ENCODE results near the gene SWSAP1.
A peak's percentile ranks its signal among the peaks of the same experiment; 100 is the strongest.
"Not testable (repeated sequence)": the region's sequence is repeated elsewhere in the genome, so short reads cannot be mapped to it uniquely, and the experiment has no call there.

The SWSAP1 gene

GRCh38 chr19:11373885-11374432, 507 bp upstream of the SWSAP1 start:
- DNase-seq (ENCODE audit: low read depth) = no peak
- H3K4me3 ChIP-seq (ENCODE audit: low read length) = peak overlapping the region; percentile 87
- TF ChIP-seq, protein P1, sequence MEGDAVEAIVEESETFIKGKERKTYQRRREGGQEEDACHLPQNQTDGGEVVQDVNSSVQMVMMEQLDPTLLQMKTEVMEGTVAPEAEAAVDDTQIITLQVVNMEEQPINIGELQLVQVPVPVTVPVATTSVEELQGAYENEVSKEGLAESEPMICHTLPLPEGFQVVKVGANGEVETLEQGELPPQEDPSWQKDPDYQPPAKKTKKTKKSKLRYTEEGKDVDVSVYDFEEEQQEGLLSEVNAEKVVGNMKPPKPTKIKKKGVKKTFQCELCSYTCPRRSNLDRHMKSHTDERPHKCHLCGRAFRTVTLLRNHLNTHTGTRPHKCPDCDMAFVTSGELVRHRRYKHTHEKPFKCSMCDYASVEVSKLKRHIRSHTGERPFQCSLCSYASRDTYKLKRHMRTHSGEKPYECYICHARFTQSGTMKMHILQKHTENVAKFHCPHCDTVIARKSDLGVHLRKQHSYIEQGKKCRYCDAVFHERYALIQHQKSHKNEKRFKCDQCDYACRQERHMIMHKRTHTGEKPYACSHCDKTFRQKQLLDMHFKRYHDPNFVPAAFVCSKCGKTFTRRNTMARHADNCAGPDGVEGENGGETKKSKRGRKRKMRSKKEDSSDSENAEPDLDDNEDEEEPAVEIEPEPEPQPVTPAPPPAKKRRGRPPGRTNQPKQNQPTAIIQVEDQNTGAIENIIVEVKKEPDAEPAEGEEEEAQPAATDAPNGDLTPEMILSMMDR (conservative IDR thresholded peaks at IDR 0.05; ENCODE audit: low read length) = no peak

DNA sequence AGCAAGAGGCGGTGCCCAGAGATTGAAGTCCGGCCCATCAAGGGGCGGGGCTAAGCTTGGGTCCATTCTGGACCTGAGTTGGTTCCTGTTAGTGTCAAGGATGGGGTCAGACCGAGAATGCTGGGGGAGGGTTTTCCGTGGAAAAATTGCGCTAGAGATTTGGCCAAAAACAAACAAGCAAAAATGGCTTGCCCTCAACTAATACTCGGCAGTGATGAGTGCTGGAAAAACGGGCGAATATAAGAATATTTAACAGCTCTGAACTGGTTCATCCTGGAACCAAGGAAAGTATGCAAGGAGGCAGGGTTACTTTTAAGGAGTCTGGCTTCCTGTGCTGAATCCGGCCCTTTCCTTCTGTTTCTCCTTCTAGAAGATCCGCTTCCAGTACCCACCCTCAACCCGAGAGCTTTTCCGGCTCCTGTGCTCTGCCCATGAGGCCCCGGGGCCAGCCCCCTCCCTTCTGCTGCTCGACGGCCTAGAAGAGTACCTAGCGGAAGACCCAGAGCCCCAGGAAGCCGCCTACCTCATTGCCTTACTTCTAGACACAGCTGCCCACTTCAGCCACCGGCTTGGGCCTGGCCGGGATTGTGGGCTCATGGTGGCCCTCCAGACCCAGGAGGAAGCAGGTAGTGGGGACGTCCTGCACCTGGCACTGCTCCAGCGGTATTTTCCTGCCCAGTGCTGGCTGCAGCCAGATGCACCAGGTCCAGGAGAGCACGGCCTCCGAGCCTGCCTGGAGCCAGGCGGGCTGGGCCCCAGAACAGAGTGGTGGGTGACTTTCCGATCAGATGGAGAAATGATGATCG, 880 bp downstream of the SWSAP1 start:
- no peak for DNase-seq (ENCODE audit: low read depth)
- peak overlapping the region; percentile 47 for H3K4me3 ChIP-seq (ENCODE audit: low read length)
- TF ChIP-seq, protein P1 (conservative IDR thresholded peaks at IDR 0.05; ENCODE audit: low read length) = no peak

DNA sequence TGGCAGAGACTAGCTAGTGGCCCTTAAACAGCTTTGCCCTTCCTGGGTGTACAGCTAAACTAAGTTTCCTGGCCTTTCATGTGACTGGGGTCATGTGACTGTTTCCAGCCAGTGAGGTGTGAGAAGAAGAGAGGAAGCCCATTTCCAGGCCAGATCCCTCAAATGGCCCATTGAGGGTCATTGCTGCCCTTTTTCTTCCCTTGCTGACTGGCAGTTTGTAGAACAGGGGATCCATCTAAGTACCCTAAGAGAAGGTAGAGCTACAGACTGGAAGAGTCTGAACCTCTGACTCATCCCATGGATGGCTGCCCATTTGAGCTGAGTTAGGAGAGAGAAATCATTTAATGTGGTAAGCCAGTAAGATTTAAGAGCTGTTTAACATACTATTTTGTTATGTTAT, 2.8 kb downstream of the SWSAP1 start:
- H3K4me3 ChIP-seq (ENCODE audit: low read length) = no peak overlapping the region
- peak; percentile 89 for DNase-seq (ENCODE audit: low read depth)
- TF ChIP-seq, protein P1 (conservative IDR thresholded peaks at IDR 0.05; ENCODE audit: low read length) = no peak

DNA sequence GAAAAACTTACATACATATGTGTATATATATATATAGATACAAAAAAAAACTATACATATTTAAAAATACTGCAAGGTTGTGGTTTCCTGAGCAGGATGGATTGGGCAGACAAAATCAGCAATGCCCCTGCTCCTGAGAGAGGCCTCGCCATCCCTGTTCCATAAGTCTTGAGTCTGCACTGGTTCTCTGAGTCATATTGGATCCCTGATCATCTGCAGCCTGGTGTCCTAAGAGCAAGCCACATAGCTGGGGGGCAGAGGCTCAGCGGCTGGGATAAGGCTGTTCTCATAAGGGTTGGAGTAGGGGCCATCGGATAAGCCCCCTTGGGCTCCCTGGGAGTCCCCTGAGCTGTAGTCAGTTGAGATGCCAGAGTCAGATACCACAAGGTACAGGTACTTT, 3.3 kb downstream of the SWSAP1 start:
- peak; percentile 20 for DNase-seq (ENCODE audit: low read depth)
- TF ChIP-seq, protein P1 (conservative IDR thresholded peaks at IDR 0.05; ENCODE audit: low read length) = no peak
- H3K4me3 ChIP-seq (ENCODE audit: low read length) = no peak overlapping the region

- no peak overlapping the region for H3K4me3 ChIP-seq (ENCODE audit: low read length)
- TF ChIP-seq, protein P1 (conservative IDR thresholded peaks at IDR 0.05; ENCODE audit: low read length) = peak; percentile 43
- DNase-seq (ENCODE audit: low read depth) = peak; percentile 66
Measured at GRCh38 chr19:11378319-11379189, 4.1 kb downstream of the SWSAP1 start.

- H3K4me3 ChIP-seq (ENCODE audit: low read length); DNase-seq (ENCODE audit: low read depth): not testable (repeated sequence)
Measured at GRCh38 chr19:11379269-11379845, 4.9 kb downstream of the SWSAP1 start.

DNA sequence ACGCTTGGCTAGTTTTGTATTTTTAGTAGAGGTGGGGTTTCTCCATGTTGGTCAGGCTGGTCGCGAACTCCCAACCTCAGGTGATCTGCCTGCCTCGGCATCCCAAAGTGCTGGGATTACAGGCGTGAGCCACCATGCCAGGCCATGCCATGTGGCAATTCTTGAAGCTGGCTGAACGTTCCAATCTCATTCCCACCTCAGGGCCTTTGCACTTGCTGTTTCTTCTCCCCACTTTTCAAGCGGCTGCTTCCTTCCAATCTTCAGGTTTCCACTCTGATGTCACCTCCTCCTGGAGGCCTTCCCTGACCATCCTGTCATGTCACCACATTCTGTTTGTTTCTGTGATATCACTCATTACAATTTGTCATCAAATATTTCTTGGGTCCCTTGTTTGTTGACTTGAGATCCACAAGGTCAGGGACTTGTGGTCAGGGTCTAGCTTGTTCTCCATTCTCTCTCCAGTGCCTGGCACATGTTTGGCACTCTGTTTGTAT, 5.4 kb downstream of the SWSAP1 start:
- TF ChIP-seq, protein P1 (conservative IDR thresholded peaks at IDR 0.05; ENCODE audit: low read length) = no peak
- H3K4me3 ChIP-seq (ENCODE audit: low read length) = no peak overlapping the region
- no peak for DNase-seq (ENCODE audit: low read depth)
